PC-9 (cell line): ENCODE measurements around the gene RAPGEF1. TPM values are rescaled to one million over a fixed set of nuclear protein-coding genes. Genes with fewer than 3 reads are reported as not detected.

Source experiments
- BruUV-seq: library from RNA; stranded (reverse); fragments of 400-500 nt; replicated peaks from 2 replicates; lab custom pipeline; 2021; lab: Mats Ljungman, UMichigan
- CTCF ChIA-PET: fragments of 300-600 bp; sonication (Branson Sonifier 250); formaldehyde crosslinking; loops from one replicate; lab custom pipeline; 2022; ENCODE audit warnings: antibody characterized with exemption; lab: Charles Lee
- POLR2A ChIA-PET: fragments of 300-600 bp; sonication (Branson Sonifier 250); formaldehyde crosslinking; loops from one replicate; lab custom pipeline; 2022; ENCODE audit warnings: antibody characterized with exemption; ENCODE audit not compliant: unreplicated experiment; lab: Charles Lee
- DNase-seq, 2 experiments: peaks; one replicate each; pipeline versions ENCODE4 v3.0.0 to v3.0.0-alpha.2; 2015 to 2022; ENCODE audit warnings: mixed read lengths in 1 of 2
- H2AFZ ChIP-seq: fragments of 200-600 bp; sonication (generic); 2 replicates; pipeline ENCODE4 v1.8.1; 2017; ENCODE audit warnings: antibody characterized with exemption
- H3F3A ChIP-seq: fragments of 200-600 bp; sonication (generic); 2 replicates; pipeline ENCODE4 v1.8.1; 2017; ENCODE audit warnings: antibody characterized with exemption, mild to moderate bottlenecking, low read depth; ENCODE audit not compliant: insufficient read depth
- H3K27ac ChIP-seq: fragments of 200-600 bp; sonication (generic); 2 replicates; pipeline ENCODE4 v1.6.1; 2016; ENCODE audit warnings: mixed run types
- H3K27me3 ChIP-seq: fragments of 200-600 bp; sonication (generic); 2 replicates; pipeline ENCODE4 v1.6.1; 2016; ENCODE audit warnings: low read depth, mixed run types; ENCODE audit not compliant: insufficient read depth
- H3K36me3 ChIP-seq: fragments of 200-600 bp; sonication (generic); 2 replicates; pipeline ENCODE4 v1.6.1; 2016; ENCODE audit warnings: low read depth, mixed run types
- H3K4me1 ChIP-seq: fragments of 200-600 bp; sonication (generic); replicated peaks from 2 replicates; pipeline ENCODE4 v1.6.1; 2016; ENCODE audit warnings: mixed run types; ENCODE audit not compliant: insufficient read depth
- H3K4me2 ChIP-seq: fragments of 200-600 bp; sonication (generic); 2 replicates; pipeline ENCODE4 v1.6.1; 2017; ENCODE audit warnings: mixed run types
- H3K4me3 ChIP-seq: fragments of 200-600 bp; sonication (generic); 2 replicates; pipeline ENCODE4 v1.6.1; 2016; ENCODE audit warnings: mixed run types
- H3K79me2 ChIP-seq: fragments of 200-600 bp; sonication (generic); 2 replicates; pipeline ENCODE4 v1.6.1; 2017; ENCODE audit warnings: low read depth, mixed run types
- H3K9me2 ChIP-seq: fragments of 200-600 bp; sonication (generic); 2 replicates; pipeline ENCODE4 v1.8.1; 2017; ENCODE audit warnings: mild to moderate bottlenecking; ENCODE audit not compliant: insufficient read depth
- H3K9me3 ChIP-seq: fragments of 200-600 bp; sonication (generic); 2 replicates; pipeline ENCODE4 v1.8.1; 2016; ENCODE audit warnings: low read depth; ENCODE audit not compliant: insufficient read depth
- H4K20me1 ChIP-seq: fragments of 200-600 bp; sonication (generic); 2 replicates; pipeline ENCODE4 v1.8.1; 2017; ENCODE audit not compliant: insufficient read depth
- EZH2 ChIP-seq: fragments of 200-600 bp; sonication (generic); IDR thresholded peaks from 2 replicates; pipeline ENCODE4 v1.8.0; 2017; ENCODE audit warnings: antibody characterized with exemption, low read depth
- intact Hi-C: fragments of 100-400 bp; cut with micrococcal nuclease; formaldehyde crosslinking; loops from one replicate; pipeline ENCODE4 v1.10.0; 2022; ENCODE audit not compliant: unreplicated experiment
- total RNA-seq: library from RNA; stranded (reverse); gene quantifications from 2 replicates; pipeline ENCODE4 v1.2.3, GENCODE V29; 2021
- TF ChIP-seq, protein P1 (sequence below): fragments of 200-600 bp; sonication (generic); conservative IDR thresholded peaks from 2 replicates; pipeline ENCODE4 v1.6.1; 2017; ENCODE audit warnings: mixed run types, antibody characterized with exemption, mild to moderate bottlenecking, moderate library complexity

RAPGEF1 gene
- total RNA-seq, 1 experiment from 2014 or later = 66.5 TPM

DNA sequence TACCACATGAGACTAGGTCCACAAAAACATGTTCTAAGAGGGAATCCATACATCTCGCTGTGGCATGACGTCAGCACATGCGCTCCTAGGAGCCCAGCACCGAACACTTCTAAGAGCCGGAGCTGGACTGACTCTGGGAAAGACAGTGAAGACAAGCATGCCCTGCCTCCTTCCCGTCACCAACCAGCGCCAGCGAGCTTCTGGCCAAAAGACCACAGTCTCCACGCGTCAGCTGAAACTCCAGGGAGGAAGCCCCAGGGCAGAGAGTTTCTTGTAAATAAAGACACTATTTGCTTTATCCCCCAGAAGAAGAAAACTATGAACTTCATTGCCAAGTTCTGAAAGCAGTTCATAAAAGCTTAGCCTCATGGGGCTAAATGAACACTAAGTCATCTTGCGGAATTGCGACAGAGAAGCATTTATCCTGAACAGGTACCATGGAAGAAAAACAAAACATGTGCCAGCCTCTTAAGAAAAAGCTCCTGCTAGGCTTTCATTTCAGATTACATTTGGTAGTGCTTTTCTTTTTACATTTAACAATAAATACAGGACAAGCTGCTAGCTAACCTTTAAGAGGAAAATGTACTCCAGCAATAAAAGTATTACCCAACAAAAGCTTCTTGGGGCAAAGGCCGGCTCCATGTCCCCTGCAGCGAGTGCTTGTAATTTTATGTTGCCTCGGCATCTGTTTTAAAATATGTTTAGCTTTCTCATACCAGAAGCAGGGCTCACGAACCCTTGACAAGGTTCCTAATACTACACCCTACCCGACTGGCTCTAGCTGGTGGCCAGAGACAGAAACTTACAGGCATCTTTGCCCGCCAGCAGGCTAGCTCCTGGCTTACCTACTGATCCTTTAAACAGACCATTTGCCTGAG lies 98.0 kb downstream of the RAPGEF1 start:
- Histone ChIP-seq H3F3A (peaks cover 6% of the 10 kb centered on the region), H3K4me3 (no peak overlapping the region), H3K9me2 (no peaks in the 10 kb centered on the region), H2AFZ (no peak overlapping the region), H3K27me3 (no peaks in the 10 kb centered on the region), H3K4me2 (no peak overlapping the region), H3K27ac (no peak overlapping the region), H4K20me1 (no peaks in the 10 kb centered on the region), H3K36me3 (no peaks in the 10 kb centered on the region), H3K9me3 (no peaks in the 10 kb centered on the region), H3K79me2 (no peaks in the 10 kb centered on the region), H3K4me1 (peaks cover 11% of the 10 kb centered on the region)
- intact Hi-C loops = no loop called here
- BruUV-seq = no TSS peak
- ChIA-PET CTCF (no interaction called here), POLR2A (no interaction called here)
- TF ChIP-seq, protein P1, sequence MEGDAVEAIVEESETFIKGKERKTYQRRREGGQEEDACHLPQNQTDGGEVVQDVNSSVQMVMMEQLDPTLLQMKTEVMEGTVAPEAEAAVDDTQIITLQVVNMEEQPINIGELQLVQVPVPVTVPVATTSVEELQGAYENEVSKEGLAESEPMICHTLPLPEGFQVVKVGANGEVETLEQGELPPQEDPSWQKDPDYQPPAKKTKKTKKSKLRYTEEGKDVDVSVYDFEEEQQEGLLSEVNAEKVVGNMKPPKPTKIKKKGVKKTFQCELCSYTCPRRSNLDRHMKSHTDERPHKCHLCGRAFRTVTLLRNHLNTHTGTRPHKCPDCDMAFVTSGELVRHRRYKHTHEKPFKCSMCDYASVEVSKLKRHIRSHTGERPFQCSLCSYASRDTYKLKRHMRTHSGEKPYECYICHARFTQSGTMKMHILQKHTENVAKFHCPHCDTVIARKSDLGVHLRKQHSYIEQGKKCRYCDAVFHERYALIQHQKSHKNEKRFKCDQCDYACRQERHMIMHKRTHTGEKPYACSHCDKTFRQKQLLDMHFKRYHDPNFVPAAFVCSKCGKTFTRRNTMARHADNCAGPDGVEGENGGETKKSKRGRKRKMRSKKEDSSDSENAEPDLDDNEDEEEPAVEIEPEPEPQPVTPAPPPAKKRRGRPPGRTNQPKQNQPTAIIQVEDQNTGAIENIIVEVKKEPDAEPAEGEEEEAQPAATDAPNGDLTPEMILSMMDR = no peak
- no peak for TF ChIP-seq EZH2
- DNase-seq = no peak

- Histone ChIP-seq H3F3A (peaks cover 15% of the 10 kb centered on the region), H3K27me3 (no peaks in the 10 kb centered on the region), H3K36me3 (no peaks in the 10 kb centered on the region), H3K9me3 (no peaks in the 10 kb centered on the region), H3K79me2 (no peaks in the 10 kb centered on the region), H4K20me1 (no peaks in the 10 kb centered on the region), H3K9me2 (no peaks in the 10 kb centered on the region), H3K27ac (no peak overlapping the region), H2AFZ (no peak overlapping the region), H3K4me3 (no peak overlapping the region), H3K4me2 (no peak overlapping the region), H3K4me1 (peaks cover 17% of the 10 kb centered on the region)
- CTCF ChIA-PET = no interaction called here
- no TSS peak for BruUV-seq
- TF ChIP-seq EZH2 = no peak
- TF ChIP-seq, protein P1 = no peak
- POLR2A ChIA-PET = no interaction called here
- intact Hi-C loops = no loop called here
- DNase-seq = no peak
These were observed 99.3 kb downstream of the RAPGEF1 start for GRCh38 chr9:131640438-131641137.

DNA sequence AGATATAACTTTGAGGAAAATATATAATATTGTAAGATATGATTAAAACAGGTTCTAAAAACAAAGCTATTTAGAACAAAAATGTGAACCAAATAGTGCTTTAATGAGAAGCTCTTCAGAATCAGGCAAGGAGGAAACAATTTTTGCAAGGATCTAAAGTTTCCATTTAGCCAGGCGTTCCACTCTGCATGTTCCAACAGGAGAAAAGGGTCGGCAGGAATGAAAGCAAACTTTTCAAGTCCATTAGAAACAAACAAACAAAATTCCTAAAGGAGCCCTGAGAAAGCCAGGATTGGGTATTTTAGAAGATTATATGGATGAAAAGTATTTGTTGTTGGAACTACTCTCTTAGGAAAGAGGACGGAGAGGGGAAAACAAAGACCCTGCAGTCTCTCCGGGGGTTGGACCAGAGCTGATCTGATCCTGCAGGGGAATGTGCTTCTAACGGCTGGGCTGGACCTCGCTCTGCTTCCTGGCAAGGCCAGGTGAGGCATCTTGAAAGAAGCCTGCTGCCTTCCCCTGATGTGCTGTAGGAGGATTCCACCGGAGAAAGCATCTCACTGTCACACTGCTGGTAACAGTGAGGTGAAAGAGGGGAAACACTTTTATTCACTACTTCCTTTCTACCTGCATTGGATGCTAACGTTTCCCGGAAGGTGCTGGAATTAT lies 100.0 kb downstream of the RAPGEF1 start:
- H3K27me3 ChIP-seq = no peaks in the 10 kb centered on the region
- H3K4me1 ChIP-seq = peaks cover 16% of the 10 kb centered on the region
- no peak overlapping the region for H3K4me2 ChIP-seq
- intact Hi-C loops = loop anchor here (5.0 kb wide), 1 partner anchor 48 kb away; no protein-coding TSS in a partner anchor
- H3K36me3 ChIP-seq = no peaks in the 10 kb centered on the region
- CTCF ChIA-PET = no interaction called here
- POLR2A ChIA-PET = no interaction called here
- H3K9me2 ChIP-seq = no peaks in the 10 kb centered on the region
- BruUV-seq = no TSS peak
- H3K4me3 ChIP-seq = no peak overlapping the region
- no peaks in the 10 kb centered on the region for H3K9me3 ChIP-seq
- no peak overlapping the region for H3K27ac ChIP-seq
- H4K20me1 ChIP-seq = no peaks in the 10 kb centered on the region
- H2AFZ ChIP-seq = no peak overlapping the region
- H3F3A ChIP-seq = peaks cover 12% of the 10 kb centered on the region; the same call in 1 of the 2 replicates
- H3K79me2 ChIP-seq = no peaks in the 10 kb centered on the region
- TF ChIP-seq EZH2 = no peak
- TF ChIP-seq, protein P1 = no peak
- no peak for DNase-seq
